IMR-90 (cell line): Measurements from ENCODE around the gene FBLN7.

Source experiments
- NFE2L2 ChIP-seq: fragments of 150-350 bp; IDR thresholded peaks from 2 replicates; pipeline ENCODE4 v1.6.1; 2016; ENCODE audit warnings: low read depth, mild to moderate bottlenecking, low read length
- RFX5 ChIP-seq: IDR thresholded peaks from 2 replicates; pipeline ENCODE4 v1.8.0; 2012; ENCODE audit warnings: low read depth, mild to moderate bottlenecking, low read length, moderate library complexity

- TF ChIP-seq NFE2L2, result no peak
- TF ChIP-seq RFX5, result no peak
Observed at GRCh38 chr2:112164876-112165275, 26.7 kb downstream of the FBLN7 start.
